Adrenal gland (tissue), 5 donors: ENCODE results near the gene COL23A1.

ENCODE experiments used
- POLR2A ChIP-seq, 2 donors: fragments of 450-650 bp; IDR thresholded peaks; one replicate each; pipeline ENCODE4 v1.6.1; 2017; ENCODE audit warnings: antibody characterized with exemption in 2 of 2, mild to moderate bottlenecking in 2 of 2, moderate library complexity in 1 of 2
- TF ChIP-seq, protein P1 (sequence below), 6 experiments: fragments of 450-650 bp in 4 of 6; fragments of 200-600 bp in 2 of 6; sonication (generic) in 1 of 6; IDR thresholded peaks; 1 replicate in 5 of 6; 2 replicates in 1 of 6; pipeline versions ENCODE4 v1.5.1 to v1.8.0; 2016 to 2021; ENCODE audit warnings: antibody characterized with exemption in 6 of 6, mild to moderate bottlenecking in 2 of 6, moderate library complexity in 1 of 6
- donor health status: DM: no; HTN: no; CAD: no.

DNA sequence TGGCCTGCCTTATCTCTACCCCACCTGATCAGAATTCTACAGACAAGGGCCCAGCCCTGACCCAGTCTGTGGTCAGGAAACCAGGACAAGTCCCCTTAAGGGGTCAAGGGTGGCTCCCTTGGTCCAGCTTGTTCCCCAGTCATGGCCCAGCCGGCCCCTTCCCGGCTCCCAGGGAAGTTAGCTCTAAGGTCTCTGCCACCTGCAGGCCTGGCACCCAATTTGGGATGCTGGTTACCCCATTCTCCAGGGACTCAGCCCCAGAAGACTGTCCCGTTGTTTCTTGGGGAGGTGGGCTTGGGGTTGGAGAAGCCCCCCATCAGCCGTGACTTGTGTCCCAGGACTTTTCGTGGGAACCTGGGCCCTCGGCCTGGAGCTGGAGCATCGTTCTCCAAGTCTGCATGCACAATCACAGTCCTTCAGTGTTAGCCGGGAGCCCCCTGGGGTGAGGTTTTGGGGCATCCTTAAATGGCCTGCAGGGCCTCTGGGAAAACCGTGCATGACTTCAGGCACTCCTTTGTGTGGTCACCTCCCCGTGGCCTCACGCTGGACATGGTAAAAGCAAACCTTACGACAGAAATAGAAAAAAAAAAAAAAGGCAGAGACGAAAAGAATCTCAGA is 206.8 kb downstream of the COL23A1 start:
- TF ChIP-seq, protein P1, sequence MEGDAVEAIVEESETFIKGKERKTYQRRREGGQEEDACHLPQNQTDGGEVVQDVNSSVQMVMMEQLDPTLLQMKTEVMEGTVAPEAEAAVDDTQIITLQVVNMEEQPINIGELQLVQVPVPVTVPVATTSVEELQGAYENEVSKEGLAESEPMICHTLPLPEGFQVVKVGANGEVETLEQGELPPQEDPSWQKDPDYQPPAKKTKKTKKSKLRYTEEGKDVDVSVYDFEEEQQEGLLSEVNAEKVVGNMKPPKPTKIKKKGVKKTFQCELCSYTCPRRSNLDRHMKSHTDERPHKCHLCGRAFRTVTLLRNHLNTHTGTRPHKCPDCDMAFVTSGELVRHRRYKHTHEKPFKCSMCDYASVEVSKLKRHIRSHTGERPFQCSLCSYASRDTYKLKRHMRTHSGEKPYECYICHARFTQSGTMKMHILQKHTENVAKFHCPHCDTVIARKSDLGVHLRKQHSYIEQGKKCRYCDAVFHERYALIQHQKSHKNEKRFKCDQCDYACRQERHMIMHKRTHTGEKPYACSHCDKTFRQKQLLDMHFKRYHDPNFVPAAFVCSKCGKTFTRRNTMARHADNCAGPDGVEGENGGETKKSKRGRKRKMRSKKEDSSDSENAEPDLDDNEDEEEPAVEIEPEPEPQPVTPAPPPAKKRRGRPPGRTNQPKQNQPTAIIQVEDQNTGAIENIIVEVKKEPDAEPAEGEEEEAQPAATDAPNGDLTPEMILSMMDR (IDR thresholded peaks at IDR 0.05): no peak
- TF ChIP-seq POLR2A (IDR thresholded peaks at IDR 0.05): no peak
